Measurements from ENCODE around the gene MCFD2.

Gene MCFD2

GRCh38 chr2:46923041-46923528 is 7.5 kb upstream of the MCFD2 start:
- Histone ChIP-seq H3K4me2 (ENCODE audit: low read length) (no peak overlapping the region), H2AFZ (no peak overlapping the region)

GRCh38 chr2:46922606-46923005 is 7.0 kb upstream of the MCFD2 start:
- H3K27me3 ChIP-seq (ENCODE audit: control insufficient read depth, insufficient read depth, low read length), result no peaks in the 10 kb centered on the region
- H3K27ac ChIP-seq, result no peak overlapping the region
- H3K9ac ChIP-seq, result no peak overlapping the region
- no peak overlapping the region for H3K4me2 ChIP-seq (ENCODE audit: low read length)
- H3K4me3 ChIP-seq (ENCODE audit: low read depth, low read length), result no peak overlapping the region
- H3K79me2 ChIP-seq, result peaks cover 15% of the 10 kb centered on the region
- no peaks in the 10 kb centered on the region for H3K36me3 ChIP-seq (ENCODE audit: control insufficient read depth, insufficient read depth, low read length)
- no peak for TF ChIP-seq CTCF (IDR thresholded peaks at IDR 0.05)
- no peaks in the 10 kb centered on the region for H3K9me3 ChIP-seq (ENCODE audit: control insufficient read depth, low read length)
- no peaks in the 10 kb centered on the region for H3K4me1 ChIP-seq
- H2AFZ ChIP-seq, result no peak overlapping the region

More at GRCh38 chr2:46923041-46923528, 7.5 kb upstream of the MCFD2 start:
- no peak overlapping the region for H3K27ac ChIP-seq
- peaks cover 15% of the 10 kb centered on the region for H3K79me2 ChIP-seq
- H3K9me3 ChIP-seq (ENCODE audit: control insufficient read depth, low read length), result no peaks in the 10 kb centered on the region
- H3K4me3 ChIP-seq (ENCODE audit: low read depth, low read length), result no peak overlapping the region
- no peak for TF ChIP-seq CTCF (IDR thresholded peaks at IDR 0.05)
- H3K27me3 ChIP-seq (ENCODE audit: control insufficient read depth, insufficient read depth, low read length), result no peaks in the 10 kb centered on the region
- H3K9ac ChIP-seq, result no peak overlapping the region
- no peaks in the 10 kb centered on the region for H3K36me3 ChIP-seq (ENCODE audit: control insufficient read depth, insufficient read depth, low read length)
- no peaks in the 10 kb centered on the region for H3K4me1 ChIP-seq

GRCh38 chr2:46921676-46922448 is 6.3 kb upstream of the MCFD2 start:
- no peaks in the 10 kb centered on the region for H3K9me3 ChIP-seq (ENCODE audit: control insufficient read depth, low read length)
- H3K27ac ChIP-seq, result no peak overlapping the region
- H3K36me3 ChIP-seq (ENCODE audit: control insufficient read depth, insufficient read depth, low read length), result no peaks in the 10 kb centered on the region
- no peak for TF ChIP-seq CTCF (IDR thresholded peaks at IDR 0.05)
- no peak overlapping the region for H3K4me2 ChIP-seq (ENCODE audit: low read length)
- peaks cover 19% of the 10 kb centered on the region for H3K79me2 ChIP-seq
- H3K4me1 ChIP-seq, result peaks cover 3% of the 10 kb centered on the region
- no peaks in the 10 kb centered on the region for H3K27me3 ChIP-seq (ENCODE audit: control insufficient read depth, insufficient read depth, low read length)
- no peak overlapping the region for H2AFZ ChIP-seq
- no peak overlapping the region for H3K9ac ChIP-seq
- H3K4me3 ChIP-seq (ENCODE audit: low read depth, low read length), result no peak overlapping the region

GRCh38 chr2:46917628-46918027 is 2.0 kb upstream of the MCFD2 start:
- Histone ChIP-seq H3K9ac (no peak overlapping the region), H3K27me3 (ENCODE audit: control insufficient read depth, insufficient read depth, low read length) (no peaks in the 10 kb centered on the region), H3K27ac (no peak overlapping the region), H3K36me3 (ENCODE audit: control insufficient read depth, insufficient read depth, low read length) (no peaks in the 10 kb centered on the region), H3K9me3 (ENCODE audit: control insufficient read depth, low read length) (no peaks in the 10 kb centered on the region), H3K4me3 (ENCODE audit: low read depth, low read length) (no peak overlapping the region), H3K79me2 (peaks cover 35% of the 10 kb centered on the region), H3K4me1 (peaks cover 10% of the 10 kb centered on the region), H3K4me2 (ENCODE audit: low read length) (no peak overlapping the region), H2AFZ (no peak overlapping the region)
- no peak for TF ChIP-seq CTCF (IDR thresholded peaks at IDR 0.05)

Data from parathyroid adenoma (tissue), 2 donors.